DMS114 treated with DMSO at 0.1 percent for 48 hours (cell line): Measurements from ENCODE around the gene PPIP5K2.
"Not testable (repeated sequence)": the region's sequence is repeated elsewhere in the genome, so short reads cannot be mapped to it uniquely, and the experiment has no call there.

Experiments used
- DNase-seq: peaks from one replicate; lab custom pipeline; 2025; ENCODE audit not compliant: unreplicated experiment; lab: John Stamatoyannopoulos, UW

PPIP5K2 gene

DNA sequence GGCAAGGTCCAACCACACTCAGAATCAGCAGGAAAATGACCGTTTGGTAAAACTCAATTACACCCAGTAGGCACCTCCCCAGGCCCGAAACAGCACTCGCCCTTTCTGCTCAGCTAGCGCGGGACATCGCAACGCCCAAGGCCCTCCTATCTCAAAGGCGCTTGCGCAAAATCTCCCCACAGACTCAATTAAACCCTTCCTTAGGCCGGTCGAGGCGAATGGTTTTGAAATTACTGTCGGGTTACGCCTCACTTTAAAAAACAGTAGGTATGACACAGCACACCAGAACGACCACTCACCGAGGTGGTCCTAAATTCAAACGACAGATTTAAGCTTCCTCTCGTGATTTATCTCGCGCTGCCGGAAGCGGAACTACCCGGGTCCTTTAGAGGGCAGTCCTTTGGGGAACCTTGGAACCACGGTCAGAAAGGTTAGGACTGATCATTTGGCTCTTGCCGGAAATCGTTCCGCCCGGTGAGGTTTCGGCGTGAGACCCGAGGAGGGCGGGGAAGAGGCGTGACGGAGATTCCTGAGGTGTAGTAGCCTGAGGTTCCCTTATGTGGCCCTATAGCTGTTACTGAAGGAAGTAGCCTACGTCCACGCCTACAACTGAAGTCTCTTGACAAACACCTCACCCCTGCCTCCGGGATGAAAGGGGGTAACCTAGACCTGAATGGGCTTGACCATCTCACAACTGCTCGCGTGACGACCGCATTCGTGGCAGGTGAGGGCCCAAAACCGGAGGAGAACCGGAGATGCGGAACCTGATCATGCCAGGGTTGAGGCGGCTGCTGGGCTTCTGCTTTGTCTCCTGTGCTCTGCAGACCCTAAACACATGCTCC is at the start of gene PPIP5K2, which contains the start of gene GIN1:
Gene PPIP5K2, plus strand, starts transcription at position 537 of the 842 bp plus-strand sequence. CDS start 9,289 bp downstream, outside the sequence.
Gene GIN1, minus strand, starts transcription at position 374 of the 842 bp plus-strand sequence. CDS start 11,431 bp downstream, outside the sequence.
- peak; percentile 94 for DNase-seq

DNA sequence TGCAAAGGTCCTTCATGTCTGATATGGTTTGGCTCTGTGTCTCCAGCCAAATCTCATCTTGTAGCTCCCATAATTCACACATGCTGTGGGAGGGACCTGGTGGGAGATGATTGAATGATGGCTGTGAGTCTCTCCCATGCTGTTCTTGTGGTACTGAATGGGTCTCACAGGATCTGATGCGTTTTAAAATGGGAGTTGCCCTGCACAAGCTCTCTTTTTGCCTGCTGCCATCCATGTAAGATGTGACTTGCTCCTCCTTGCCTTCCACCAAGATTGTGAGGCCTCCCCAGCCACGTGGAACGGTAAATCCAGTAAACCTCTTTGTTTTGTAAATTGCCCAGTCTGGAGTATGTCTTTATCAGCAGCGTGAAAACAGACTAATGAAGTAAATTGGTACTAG is 46.6 kb upstream of the PPIP5K2 start:
- DNase-seq = not testable (repeated sequence)

DNA sequence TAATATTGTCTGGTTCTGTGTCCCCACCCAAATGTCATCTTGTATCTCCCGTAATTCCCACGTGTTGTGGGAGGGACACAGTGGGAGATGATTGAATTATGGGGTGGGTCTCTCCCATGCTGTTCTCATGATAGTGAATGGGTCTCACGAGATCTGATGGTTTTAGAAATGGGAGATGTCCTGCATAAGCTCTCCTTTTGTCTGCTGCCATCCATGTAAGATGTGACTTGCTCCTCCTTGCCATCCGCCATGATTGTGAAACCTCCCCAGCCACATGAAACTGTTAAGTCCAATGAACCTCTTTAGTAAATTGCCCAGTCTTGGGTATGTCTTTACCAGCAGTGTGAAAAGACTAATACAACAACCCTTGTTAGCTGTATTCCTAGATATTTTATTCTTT is 44.7 kb upstream of the PPIP5K2 start:
- DNase-seq = no peak

GRCh38 chr5:103079796-103080195 is 40.3 kb upstream of the PPIP5K2 start:
- DNase-seq = no peak

GRCh38 chr5:103086547-103086946 is 33.6 kb upstream of the PPIP5K2 start:
- DNase-seq = no peak

DNA sequence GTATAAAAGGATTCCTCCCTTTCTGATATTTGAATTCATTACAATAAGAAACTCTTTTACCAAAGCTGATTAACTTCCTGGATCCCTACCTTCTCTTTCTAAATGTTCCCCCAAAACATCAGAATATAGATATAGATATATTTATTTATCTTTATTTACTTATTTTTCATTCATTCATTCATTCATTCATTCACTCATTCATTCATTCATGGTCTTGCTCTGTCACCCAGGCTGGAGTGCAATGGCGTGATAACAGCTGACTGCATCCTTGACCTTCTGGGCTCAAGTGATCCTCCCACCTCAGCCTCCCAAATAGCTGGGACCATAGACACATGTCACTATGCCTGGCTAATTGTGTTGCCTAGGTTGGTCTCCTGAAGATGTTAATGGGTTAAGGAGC is 30.8 kb upstream of the PPIP5K2 start:
- no peak for DNase-seq

DNA sequence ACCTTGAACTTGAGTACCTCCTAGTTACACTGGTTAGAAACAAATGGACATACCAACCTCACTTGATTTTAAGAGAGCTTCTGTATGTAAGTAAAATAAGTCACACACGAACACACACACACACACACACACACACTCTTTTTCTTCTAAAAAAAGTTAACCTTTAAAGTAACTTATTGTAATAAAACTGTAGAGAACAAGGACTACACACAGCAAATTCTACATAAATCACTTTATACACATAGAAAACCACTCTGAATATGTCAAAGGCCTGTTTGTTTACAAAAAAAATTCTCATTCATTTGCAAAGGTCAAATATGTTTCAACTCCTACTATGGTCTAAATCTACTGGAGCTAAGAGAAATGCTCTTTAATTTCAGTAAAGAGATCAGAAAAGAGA is 29.3 kb upstream of the PPIP5K2 start:
- DNase-seq = no peak

DNA sequence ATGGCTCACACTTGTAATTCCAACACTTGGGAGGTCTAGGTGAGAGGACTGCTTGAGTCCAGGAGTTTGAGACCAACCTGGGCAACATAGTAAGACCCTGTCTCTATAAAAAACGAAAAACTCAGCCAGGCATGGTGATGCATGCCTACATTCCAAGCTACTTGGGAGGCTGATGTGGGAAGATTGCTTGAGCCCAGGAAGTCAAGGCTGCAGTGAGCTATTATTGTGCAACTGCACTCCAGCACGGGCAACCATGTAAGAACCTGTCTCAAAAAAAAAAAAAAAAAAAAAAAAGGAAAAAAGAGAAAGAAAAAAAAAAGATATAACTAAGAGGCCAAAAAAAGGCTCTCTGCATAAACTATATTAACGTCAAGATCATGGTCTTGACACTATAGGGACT is 27.4 kb upstream of the PPIP5K2 start:
- DNase-seq = no peak

DNA sequence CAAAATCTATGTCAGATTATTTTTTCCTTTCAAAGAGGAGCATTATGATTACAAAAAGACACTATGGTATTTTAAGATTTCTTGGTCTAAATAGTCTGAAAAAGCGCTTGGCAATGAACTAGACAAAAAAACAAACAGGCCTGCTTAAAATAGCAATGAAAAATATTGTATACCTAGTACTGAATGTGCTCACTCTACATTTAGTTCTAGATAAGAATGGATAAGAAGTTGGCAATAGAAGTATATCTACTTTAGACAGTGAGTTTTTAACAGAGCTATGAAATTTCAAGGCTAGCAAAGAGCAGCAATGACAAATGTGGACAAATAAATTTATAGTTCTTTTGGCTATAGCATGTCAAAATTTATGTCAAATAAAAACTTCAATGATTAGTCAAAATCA is 26.4 kb upstream of the PPIP5K2 start:
- no peak for DNase-seq

DNA sequence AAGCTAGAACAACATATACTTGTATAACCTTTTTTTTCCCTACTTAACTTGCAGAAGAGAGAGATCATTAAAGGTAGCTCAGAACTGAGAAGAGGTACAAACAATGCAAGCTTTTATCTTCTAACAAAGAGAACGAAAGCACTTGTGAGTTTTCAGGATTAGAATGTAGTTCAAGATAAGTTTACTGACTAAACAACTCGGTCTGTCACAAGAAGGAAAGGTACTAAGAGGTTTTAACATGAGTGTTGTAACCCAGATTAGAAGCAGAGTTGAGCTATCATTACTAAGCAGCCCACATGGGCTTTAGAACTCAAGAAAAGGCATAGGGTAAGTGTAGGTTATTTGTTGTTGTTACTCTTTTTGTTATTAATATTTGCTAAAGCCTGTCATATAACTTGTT is 25.4 kb upstream of the PPIP5K2 start:
- DNase-seq = no peak

- DNase-seq = no peak
These were observed 21.1 kb upstream of the PPIP5K2 start for GRCh38 chr5:103098993-103099392.

DNA sequence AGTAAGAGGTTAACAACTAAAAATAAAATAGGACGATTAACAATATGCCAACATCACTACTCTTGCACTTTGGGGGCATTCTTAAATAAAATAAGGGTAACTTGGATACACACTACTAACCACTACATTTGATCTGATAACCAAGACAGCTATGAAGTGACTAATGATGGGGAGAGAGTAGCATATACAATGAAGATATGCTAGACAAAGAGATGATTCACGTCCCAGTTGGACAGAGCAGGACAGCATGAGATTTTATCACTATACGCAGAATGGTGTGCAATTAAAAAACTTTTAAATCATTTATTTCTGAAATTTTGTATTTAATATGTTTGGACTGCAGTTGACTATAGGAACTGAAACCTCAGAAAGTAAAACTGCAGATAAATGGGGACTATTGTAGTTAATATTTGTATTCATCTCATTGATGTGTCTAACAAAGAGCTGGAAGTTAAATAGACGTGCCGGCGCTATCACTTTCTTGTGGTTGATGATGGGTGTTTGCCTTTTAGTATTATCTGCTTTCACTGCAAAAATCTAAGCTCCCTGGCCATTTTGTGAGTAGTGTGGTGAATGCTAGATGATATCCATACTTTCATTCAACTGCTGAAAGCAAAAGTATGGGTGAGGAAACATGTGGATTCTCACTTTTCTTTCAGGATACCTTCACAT is 18.9 kb upstream of the PPIP5K2 start:
- no peak for DNase-seq

DNA sequence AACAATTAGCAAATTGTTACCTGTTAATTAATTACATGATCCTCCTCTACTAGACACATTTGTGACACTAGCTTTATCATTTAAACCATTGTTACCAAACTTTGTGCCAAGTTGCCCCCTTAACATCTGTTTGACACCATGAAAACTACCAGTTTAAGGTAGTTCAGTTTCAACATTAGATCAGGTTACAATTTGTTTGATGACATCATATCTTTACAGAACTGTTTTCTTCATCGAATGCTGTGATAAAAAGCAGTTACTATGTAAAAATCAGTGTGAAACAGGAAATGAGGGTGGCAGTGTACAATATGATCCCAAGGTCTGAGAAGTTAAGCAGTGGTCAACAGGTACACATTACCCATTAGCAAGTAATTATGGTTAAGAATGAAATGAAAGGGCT is 17.9 kb upstream of the PPIP5K2 start:
- DNase-seq = no peak

DNA sequence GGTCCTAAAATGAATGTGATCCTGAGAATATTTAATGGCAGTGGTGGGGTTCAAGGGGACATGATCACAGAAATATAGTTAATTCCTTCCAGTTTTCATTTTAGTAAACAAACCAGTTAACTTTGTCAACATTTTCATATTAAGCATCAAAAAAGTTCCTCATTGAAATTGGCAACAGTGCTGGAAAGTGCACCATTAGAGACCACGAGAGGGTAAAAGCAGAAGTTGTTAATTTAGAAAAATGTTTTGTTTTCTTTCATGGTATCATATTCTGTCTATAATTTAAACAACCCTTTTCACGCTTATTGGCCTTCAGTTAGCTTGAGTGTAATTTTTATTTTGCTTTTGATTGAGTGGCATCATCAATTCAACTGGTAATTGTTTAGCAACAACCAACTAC is 12.0 kb upstream of the PPIP5K2 start:
- DNase-seq = no peak

DNA sequence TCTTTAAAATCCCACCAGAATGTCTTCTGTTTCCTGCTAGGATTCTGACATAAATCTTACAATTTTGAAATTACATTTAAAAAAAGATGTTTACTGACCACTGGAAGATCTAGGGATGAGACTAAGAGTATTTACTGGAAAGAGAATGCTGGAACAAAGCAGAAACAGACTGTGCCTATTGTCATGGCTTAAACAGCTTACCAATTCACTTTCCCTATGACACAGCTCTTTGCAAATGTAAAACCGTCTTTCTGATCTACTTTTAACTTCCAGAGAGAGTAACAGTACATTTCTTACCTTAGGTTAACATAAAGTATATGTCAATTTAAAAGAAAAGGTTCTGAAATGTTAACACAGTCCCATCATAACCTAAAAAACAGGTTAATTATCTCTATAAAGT is 10.8 kb upstream of the PPIP5K2 start:
- no peak for DNase-seq

DNA sequence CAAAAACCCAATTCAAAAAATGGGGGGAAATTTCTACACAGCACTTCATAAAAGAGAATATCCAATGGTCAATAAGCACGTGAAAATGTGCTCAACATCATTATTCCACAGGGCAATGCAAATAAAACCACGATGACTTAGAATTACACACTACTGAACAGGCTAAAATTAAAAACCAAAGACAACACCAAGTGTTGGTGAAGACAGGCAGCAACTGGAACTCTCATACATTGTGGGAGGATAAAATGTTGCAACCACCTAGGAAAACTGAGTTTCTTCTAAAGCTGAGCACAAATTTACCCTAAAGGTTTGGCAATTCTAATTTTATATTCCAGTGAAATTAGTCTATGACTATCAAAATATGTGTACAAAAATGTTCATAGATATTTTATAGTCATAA is 9.7 kb upstream of the PPIP5K2 start:
- no peak for DNase-seq

DNA sequence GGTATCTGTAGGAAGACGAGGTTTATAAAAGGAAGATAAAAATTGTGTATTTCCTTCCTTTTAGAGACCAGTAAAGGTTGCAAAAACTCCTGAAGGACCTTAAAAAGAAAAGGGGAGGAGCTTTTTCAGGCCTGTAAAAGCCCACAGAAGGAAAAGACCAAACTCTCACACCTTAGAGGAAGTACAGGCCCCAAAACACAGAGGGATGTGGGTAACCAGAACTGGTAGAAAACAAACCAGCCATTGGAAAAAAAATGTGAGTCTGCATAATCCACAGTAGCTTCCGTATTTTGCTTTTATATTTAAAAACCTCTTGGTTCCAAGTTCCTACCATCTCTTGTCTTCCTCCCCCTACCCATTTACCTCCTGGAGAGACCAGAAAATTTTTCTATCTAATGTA is 8.6 kb upstream of the PPIP5K2 start:
- DNase-seq = no peak

- DNase-seq = no peak
These were observed 7.2 kb upstream of the PPIP5K2 start for GRCh38 chr5:103112910-103113309.

- DNase-seq = no peak
These were observed 5.7 kb upstream of the PPIP5K2 start for GRCh38 chr5:103114440-103114839.

- DNase-seq = no peak
These were observed 2.6 kb upstream of the PPIP5K2 start for GRCh38 chr5:103117471-103117991.

DNA sequence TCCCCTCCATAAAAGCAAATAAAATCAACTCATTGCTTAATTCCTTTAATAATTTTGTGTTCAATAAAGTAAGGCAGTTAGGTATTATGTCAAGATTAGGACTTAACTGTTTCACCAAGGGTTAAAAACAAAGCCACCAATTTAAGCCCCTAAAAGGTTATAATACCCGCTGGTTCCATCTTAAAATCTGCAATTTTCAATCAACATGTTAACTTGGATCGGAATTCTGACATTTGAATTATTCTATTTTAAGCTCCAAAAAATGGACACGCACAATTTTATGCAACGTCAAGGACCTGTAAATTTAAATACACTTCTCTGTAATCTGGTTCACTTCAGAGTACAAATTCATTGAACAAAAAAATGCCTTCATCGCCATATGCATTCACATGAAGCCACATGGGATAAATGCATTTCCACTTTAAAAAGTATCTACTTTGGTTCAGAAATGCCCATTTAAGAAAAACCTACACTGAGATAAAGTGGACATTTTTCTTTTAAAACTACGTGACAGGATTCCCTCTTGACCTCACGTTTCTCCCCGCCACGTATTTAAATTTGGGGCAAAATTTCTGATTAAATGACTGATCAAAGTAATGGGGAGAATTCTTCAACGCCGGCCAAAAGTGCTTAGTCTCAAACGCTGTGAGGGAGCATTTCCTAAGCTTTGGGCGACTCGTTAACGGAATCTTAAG is 884 bp upstream of the PPIP5K2 start:
- DNase-seq = no peak
